HEK293 (cell line): ENCODE measurements around the gene TKTL1.

Experiments
- CTCF ChIP-seq: fragments of 450-650 bp; formaldehyde crosslinking; IDR thresholded peaks from 2 replicates; pipeline ENCODE4 v1.5.1; 2016; ENCODE audit warnings: missing biosample characterization, missing genetic modification characterization
- KLF16 ChIP-seq: fragments of 450-650 bp; formaldehyde crosslinking; IDR thresholded peaks from 2 replicates; pipeline ENCODE4 v1.5.1; 2017; ENCODE audit warnings: missing biosample characterization, missing genetic modification characterization
- ZBTB7A ChIP-seq: fragments of 450-650 bp; formaldehyde crosslinking; IDR thresholded peaks from 2 replicates; pipeline ENCODE4 v1.5.1; 2016; ENCODE audit warnings: low read depth, missing biosample characterization, missing genetic modification characterization
- ZNF837 ChIP-seq: fragments of 450-650 bp; formaldehyde crosslinking; IDR thresholded peaks from 2 replicates; pipeline ENCODE4 v1.5.1; 2016; ENCODE audit warnings: missing biosample characterization, missing genetic modification characterization

DNA sequence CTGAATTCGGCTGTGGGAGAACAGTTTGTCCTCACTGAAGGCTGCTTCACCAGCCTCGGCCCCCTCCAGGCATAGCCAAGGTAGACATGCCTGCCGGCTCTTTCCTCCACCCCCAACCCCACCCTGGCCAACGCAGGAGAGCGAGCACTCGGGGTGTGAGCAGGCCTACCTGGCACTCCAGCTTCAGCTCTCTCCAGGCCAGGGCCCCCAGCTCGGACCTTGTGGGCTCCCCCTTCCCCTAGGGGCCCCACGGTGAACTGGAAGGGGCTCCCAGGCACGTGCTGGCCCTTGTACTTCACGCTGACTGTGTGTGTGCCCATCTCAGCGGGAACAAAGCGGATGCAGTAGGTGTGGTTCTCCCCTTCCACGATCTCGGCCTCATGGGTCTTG lies 56.4 kb downstream of the TKTL1 start:
- TF ChIP-seq CTCF (tag by site-specific recombination) (no peak), ZBTB7A (tag by site-specific recombination) (no peak), ZNF837 (no peak), KLF16 (tag by site-specific recombination) (no peak)
